ENCODE measurements around the gene KLK11. TPM values are rescaled to one million over a fixed set of nuclear protein-coding genes. Genes with fewer than 3 reads are reported as not detected.

KLK11 gene
- total and polyA plus RNA-seq, 2 of the 8 experiments (the other 6 are each of a cell fraction or from before 2014, with no cell fraction given) = 0.45 TPM; not detected in 1

DNA sequence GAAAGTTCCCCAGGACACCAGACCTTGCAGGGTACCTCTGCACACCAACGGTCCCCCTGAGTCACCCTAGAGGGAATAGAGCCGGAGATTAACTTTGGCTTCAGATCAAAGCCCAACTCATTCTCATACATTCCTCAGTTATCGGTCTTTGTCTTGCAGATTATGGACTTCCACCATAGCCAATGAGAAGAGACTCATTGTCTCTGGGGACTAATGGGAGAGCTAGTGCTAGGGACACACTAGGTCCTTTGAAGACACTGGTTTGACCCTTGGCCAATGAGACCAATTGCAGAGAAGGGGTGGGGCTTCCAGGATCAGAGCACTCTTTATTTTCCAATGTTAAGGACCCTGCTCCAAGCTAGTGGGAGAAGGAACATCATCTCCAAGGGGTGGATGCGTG lies 48.8 kb downstream of the KLK11 start:
- FAIRE-seq (no peak), DNase-seq (ENCODE audit: low read depth in 1 of 2, low spot score in 2 of 2) (no peak)
- H3K14ac ChIP-seq (ENCODE audit: insufficient read length) = no peak overlapping the region
- no peak overlapping the region for H3K9ac ChIP-seq (replicated peaks in 1 of 4; ENCODE audit: extremely low read depth in 1 of 4, low read depth in 3 of 4, low read length in 3 of 4)
- no peak overlapping the region for H3K4me2 ChIP-seq (ENCODE audit: insufficient read depth in 1 of 2, low read depth in 2 of 2, low read length in 2 of 2)
- no peak overlapping the region for H2BK20ac ChIP-seq (ENCODE audit: low read length)
- no peak overlapping the region for H3K4me3 ChIP-seq (ENCODE audit: extremely low read depth in 1 of 4, insufficient read depth in 2 of 4, low read depth in 3 of 4, low read length in 4 of 4)
- H3K4ac ChIP-seq (replicated peaks; ENCODE audit: insufficient read length, low read depth, low read length) = no peak overlapping the region
- H3K4me1 ChIP-seq (replicated peaks in 1 of 4; ENCODE audit: control insufficient read depth in 3 of 4, insufficient read depth in 4 of 4, low read length in 3 of 4) = peaks cover 3 to 34% (median 15%) of the 10 kb centered on the region in 4 experiments; a peak in 5 of 7 replicates
- no peak overlapping the region for H3K18ac ChIP-seq (ENCODE audit: extremely low read depth, low read length)
- H4K5ac ChIP-seq (ENCODE audit: insufficient read length, low read depth, low read length) = no peak overlapping the region
- no peak overlapping the region for H2BK120ac ChIP-seq (replicated peaks; ENCODE audit: low read depth, low read length)
- no peak overlapping the region for H3K23ac ChIP-seq (ENCODE audit: insufficient read length)
- no peaks in the 10 kb centered on the region for H3K9me3 ChIP-seq (ENCODE audit: insufficient read depth in 2 of 2, low read depth in 1 of 2, low read length in 1 of 2)
- ChIA-PET CTCF (ENCODE audit: partially characterized antibody) (interaction anchor here (0.6 to 0.7 kb wide), 2 partner anchors 15 to 25 kb away, joined by 3 read pairs; no protein-coding TSS in a partner anchor), POLR2A (ENCODE audit: partially characterized antibody) (interaction anchor here (0.8 kb wide), 1 partner anchor 199 kb away, joined by 3 read pairs; no protein-coding TSS in a partner anchor)
- H4K91ac ChIP-seq (replicated peaks; ENCODE audit: insufficient read length, low read length) = peak overlapping the region; percentile 34
- no peak overlapping the region for H3K56ac ChIP-seq (replicated peaks; ENCODE audit: insufficient read length, low read depth, low read length)
- 96% methylated on average over 4 of the region's 4 CpGs; no CpG with 5 or more reads in 1 of the 2 experiments for WGBS, 2 experiments (ENCODE audit: extremely low coverage in 1 of 2, insufficient coverage in 1 of 2, insufficient read length in 1 of 2, insufficient replicate concordance in 2 of 2, low coverage in 1 of 2, low lambda C conversion rate in 2 of 2, missing lambda C conversion rate in 1 of 2)
- H2BK15ac ChIP-seq (ENCODE audit: low read length) = no peak overlapping the region
- H2BK12ac ChIP-seq (ENCODE audit: low read depth, low read length) = no peak overlapping the region
- H2AFZ ChIP-seq (ENCODE audit: low read length) = no peak overlapping the region
- peaks cover 0 to 3% (median 0%) of the 10 kb centered on the region in 4 experiments; a peak in 1 of 7 replicates for H3K27me3 ChIP-seq (replicated peaks in 1 of 4; ENCODE audit: control insufficient read depth in 3 of 4, extremely low read depth in 1 of 4, insufficient read depth in 3 of 4, low read length in 3 of 4)
- H4K8ac ChIP-seq (ENCODE audit: extremely low read depth, insufficient read depth, low read length) = no peak overlapping the region
- no peak overlapping the region for H2AK5ac ChIP-seq (ENCODE audit: low read depth, low read length)
- no peak overlapping the region for H3K27ac ChIP-seq (ENCODE audit: low read depth, low read length)
- no peaks in the 10 kb centered on the region for H3K79me2 ChIP-seq (ENCODE audit: control insufficient read depth in 1 of 2, insufficient read depth in 2 of 2, low read length in 2 of 2)
- H2BK5ac ChIP-seq (ENCODE audit: low read depth, low read length) = no peak overlapping the region
- H4K20me1 ChIP-seq (replicated peaks in 1 of 2; ENCODE audit: control insufficient read depth in 1 of 2, insufficient read depth in 2 of 2, low read length in 2 of 2) = no peaks in the 10 kb centered on the region
- H3K23me2 ChIP-seq (ENCODE audit: low read depth, low read length) = no peaks in the 10 kb centered on the region
- H3K36me3 ChIP-seq (ENCODE audit: control insufficient read depth in 2 of 4, insufficient read depth in 4 of 4, low read length in 3 of 4) = 0 out of 8 replicates have a peak, but pooled peaks cover 0 to 3% (median 0%) of the 10 kb centered on the region in 4 experiments
- H3K79me1 ChIP-seq (ENCODE audit: low read depth, low read length) = no peaks in the 10 kb centered on the region
- TF ChIP-seq SIX5 (IDR thresholded peaks at IDR 0.05; ENCODE audit: low read depth, low read length) = no peak
- no peak for TF ChIP-seq BRCA1 (IDR thresholded peaks at IDR 0.05; ENCODE audit: low read depth, low read length)
- no peak for TF ChIP-seq TAF1 (IDR thresholded peaks at IDR 0.05; ENCODE audit: low read depth, low read length)
- TF ChIP-seq YY1 (IDR thresholded peaks at IDR 0.05; ENCODE audit: low read depth, low read length) = no peak
- TF ChIP-seq, protein P1, sequence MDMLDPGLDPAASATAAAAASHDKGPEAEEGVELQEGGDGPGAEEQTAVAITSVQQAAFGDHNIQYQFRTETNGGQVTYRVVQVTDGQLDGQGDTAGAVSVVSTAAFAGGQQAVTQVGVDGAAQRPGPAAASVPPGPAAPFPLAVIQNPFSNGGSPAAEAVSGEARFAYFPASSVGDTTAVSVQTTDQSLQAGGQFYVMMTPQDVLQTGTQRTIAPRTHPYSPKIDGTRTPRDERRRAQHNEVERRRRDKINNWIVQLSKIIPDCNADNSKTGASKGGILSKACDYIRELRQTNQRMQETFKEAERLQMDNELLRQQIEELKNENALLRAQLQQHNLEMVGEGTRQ (IDR thresholded peaks at IDR 0.05; ENCODE audit: low read length) = no peak
- TF ChIP-seq EZH2 (IDR thresholded peaks at IDR 0.05; ENCODE audit: low read depth, low read length, severe bottlenecking) = no peak
- TF ChIP-seq CEBPB (IDR thresholded peaks at IDR 0.05; ENCODE audit: low read depth, low read length) = no peak
- TF ChIP-seq KDM1A (IDR thresholded peaks at IDR 0.05; ENCODE audit: borderline replicate concordance, low read length) = no peak

Measured in H1 (cell line).